ENCODE results near the gene FBXW7.

FBXW7 gene

DNA sequence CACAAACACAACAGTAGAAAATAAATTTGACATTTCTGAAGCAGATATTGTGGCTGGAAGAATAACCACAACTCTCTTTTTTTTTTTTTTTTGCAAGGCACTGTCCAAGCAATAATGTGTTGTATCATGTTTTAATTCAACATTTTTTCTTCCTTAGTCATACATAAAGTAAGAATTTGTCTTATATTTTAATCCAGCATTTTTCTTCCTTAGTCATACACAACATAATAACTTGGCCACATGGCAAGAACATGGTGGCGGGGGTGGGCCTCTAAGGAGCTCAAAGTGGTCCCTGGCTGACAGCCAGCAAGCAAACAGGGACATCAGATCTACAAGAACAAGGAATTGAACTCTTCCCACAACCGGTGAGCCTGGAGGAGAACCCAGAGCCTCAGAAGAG lies 20.2 kb downstream of the FBXW7 start:
- TF ChIP-seq, protein P1, sequence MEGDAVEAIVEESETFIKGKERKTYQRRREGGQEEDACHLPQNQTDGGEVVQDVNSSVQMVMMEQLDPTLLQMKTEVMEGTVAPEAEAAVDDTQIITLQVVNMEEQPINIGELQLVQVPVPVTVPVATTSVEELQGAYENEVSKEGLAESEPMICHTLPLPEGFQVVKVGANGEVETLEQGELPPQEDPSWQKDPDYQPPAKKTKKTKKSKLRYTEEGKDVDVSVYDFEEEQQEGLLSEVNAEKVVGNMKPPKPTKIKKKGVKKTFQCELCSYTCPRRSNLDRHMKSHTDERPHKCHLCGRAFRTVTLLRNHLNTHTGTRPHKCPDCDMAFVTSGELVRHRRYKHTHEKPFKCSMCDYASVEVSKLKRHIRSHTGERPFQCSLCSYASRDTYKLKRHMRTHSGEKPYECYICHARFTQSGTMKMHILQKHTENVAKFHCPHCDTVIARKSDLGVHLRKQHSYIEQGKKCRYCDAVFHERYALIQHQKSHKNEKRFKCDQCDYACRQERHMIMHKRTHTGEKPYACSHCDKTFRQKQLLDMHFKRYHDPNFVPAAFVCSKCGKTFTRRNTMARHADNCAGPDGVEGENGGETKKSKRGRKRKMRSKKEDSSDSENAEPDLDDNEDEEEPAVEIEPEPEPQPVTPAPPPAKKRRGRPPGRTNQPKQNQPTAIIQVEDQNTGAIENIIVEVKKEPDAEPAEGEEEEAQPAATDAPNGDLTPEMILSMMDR (IDR thresholded peaks at IDR 0.05) = no peak
- Mint-ChIP-seq H3K4me3 (no peak overlapping the region), H3K9me3 (peaks cover 11% of the 10 kb centered on the region), H3K27ac (peak overlapping the region; percentile 80), H3K36me3 (ENCODE audit: low read depth) (peaks cover 33% of the 10 kb centered on the region), H3K27me3 (ENCODE audit: low read depth, poor library complexity) (no peaks in the 10 kb centered on the region), H3K4me1 (peaks cover 7% of the 10 kb centered on the region)
- DNase-seq = no peak

DNA sequence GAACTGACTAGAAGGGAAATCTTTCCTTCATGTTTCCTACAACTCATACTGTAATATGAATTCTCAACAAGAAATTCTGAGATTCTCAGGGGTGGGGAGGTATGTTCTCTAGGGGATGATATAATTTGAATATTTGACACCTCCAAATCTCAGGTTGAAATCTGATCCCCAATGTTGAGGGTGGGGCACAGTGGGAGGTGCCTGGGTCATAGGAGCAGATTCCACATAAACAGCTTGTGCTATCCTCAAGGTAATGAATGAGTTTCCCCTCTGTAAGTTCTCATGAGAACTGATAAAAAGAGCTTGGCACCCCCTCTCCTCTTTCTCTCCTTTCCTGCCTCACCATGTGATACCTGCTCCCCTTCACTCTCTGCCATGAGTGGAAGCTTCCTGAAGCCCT lies 21.5 kb downstream of the FBXW7 start:
- H3K9me3 Mint-ChIP-seq = peaks cover under 1% of the 10 kb centered on the region
- DNase-seq = no peak
- H3K27ac Mint-ChIP-seq = peak overlapping the region; percentile 50
- H3K27me3 Mint-ChIP-seq (ENCODE audit: low read depth, poor library complexity) = no peaks in the 10 kb centered on the region
- H3K36me3 Mint-ChIP-seq (ENCODE audit: low read depth) = peaks cover 19% of the 10 kb centered on the region
- peaks cover 15% of the 10 kb centered on the region for H3K4me1 Mint-ChIP-seq
- no peak overlapping the region for H3K4me3 Mint-ChIP-seq
- TF ChIP-seq, protein P1 (IDR thresholded peaks at IDR 0.05) = no peak

DNA sequence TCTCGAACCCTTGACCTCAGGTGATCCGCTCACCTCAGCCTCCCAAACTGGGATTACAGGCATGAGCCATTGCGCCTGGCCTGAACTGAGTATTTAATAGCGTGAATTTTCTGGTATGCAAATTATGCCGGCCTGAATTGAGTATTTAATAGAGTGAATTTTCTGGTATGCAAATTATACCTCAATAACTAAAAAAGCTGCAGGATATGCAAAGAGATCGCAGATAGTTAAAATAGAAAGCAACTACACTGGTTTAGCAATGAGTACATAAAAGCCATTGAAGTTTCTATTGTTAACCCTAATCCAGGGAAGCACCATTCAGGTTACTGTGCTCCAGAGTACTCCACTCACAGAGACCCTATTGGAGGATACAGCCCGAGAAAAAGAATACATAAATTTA lies 22.8 kb downstream of the FBXW7 start:
- Mint-ChIP-seq H3K4me3 (no peak overlapping the region), H3K27ac (no peak overlapping the region)

DNA sequence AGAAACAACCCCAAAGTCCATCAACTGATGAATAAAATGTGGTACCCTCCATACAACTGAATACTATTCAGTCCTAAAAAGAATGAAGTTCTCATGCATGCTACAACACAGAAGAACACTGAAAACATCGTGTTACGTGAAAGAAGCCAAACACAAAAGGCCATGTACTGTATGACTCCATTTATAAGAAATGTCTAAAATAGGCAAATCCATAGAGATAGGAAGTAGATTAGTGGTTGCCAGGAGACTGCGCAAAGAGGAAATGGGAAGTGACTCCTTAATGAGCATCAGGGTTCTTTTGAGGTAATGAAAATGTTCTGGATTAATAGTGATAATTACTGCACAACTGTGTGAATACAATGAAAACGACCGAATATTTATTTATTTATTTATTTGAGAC lies 23.4 kb downstream of the FBXW7 start:
- no peak for DNase-seq
- H3K27ac Mint-ChIP-seq = no peak overlapping the region
- peaks cover 15% of the 10 kb centered on the region for H3K4me1 Mint-ChIP-seq
- TF ChIP-seq, protein P1 (IDR thresholded peaks at IDR 0.05) = no peak
- H3K27me3 Mint-ChIP-seq (ENCODE audit: low read depth, poor library complexity) = no peaks in the 10 kb centered on the region
- H3K36me3 Mint-ChIP-seq (ENCODE audit: low read depth) = peaks cover 17% of the 10 kb centered on the region
- no peaks in the 10 kb centered on the region for H3K9me3 Mint-ChIP-seq
- H3K4me3 Mint-ChIP-seq = no peak overlapping the region

More for the DNA sequence above, 22.8 kb downstream of the FBXW7 start:
- no peaks in the 10 kb centered on the region for H3K9me3 Mint-ChIP-seq
- peaks cover 17% of the 10 kb centered on the region for H3K36me3 Mint-ChIP-seq (ENCODE audit: low read depth)
- TF ChIP-seq, protein P1 (IDR thresholded peaks at IDR 0.05) = no peak
- DNase-seq = no peak
- no peaks in the 10 kb centered on the region for H3K27me3 Mint-ChIP-seq (ENCODE audit: low read depth, poor library complexity)
- H3K4me1 Mint-ChIP-seq = peaks cover 15% of the 10 kb centered on the region

DNA sequence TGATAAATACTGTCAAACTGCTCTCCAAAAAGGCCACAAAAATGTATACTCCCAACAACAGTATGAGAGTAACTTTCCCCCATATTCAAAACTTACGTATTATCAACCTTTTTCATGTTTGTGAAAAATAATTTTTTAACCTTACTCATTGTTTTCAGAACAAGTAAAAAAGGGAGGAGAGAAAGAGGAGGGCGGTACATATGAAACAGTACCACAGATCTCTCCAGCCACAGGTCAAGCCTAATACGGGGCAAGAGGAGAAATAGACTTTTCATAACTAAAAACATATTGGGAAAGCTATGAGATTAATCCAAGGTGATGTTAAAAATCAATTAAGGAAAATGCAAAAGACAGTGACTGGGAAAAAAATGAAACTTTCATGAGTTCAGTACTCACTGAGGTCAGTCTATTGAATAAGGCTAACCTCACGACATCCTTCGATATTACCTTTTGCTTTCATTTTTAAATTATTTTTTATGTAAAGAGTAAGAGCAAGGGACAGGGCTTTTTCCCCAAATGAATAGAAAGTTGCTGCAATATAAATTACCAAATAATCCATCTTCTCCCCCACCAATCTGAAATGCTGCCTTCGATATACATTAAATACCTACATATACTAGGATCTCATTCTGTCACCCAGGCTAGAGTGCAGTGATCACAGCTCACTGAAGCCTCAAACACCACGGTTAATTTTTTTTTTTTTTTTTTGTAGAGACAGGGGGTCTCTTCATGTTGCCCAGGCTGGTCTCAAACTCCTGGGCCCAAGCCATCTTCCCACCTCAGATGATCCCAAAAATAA lies 25.3 kb downstream of the FBXW7 start:
- Mint-ChIP-seq H3K9me3 (no peaks in the 10 kb centered on the region), H3K27ac (no peak overlapping the region)

More for the DNA sequence above, 25.3 kb downstream of the FBXW7 start:
- Mint-ChIP-seq H3K36me3 (ENCODE audit: low read depth) (peaks cover 17% of the 10 kb centered on the region), H3K27me3 (ENCODE audit: low read depth, poor library complexity) (no peaks in the 10 kb centered on the region), H3K4me1 (peaks cover 15% of the 10 kb centered on the region), H3K4me3 (no peak overlapping the region)
- no peak for DNase-seq
- TF ChIP-seq, protein P1 (IDR thresholded peaks at IDR 0.05) = no peak
